K562 (cell line): ENCODE results near the gene SPDYE1. TPM values are rescaled to one million over a fixed set of nuclear protein-coding genes. Genes with fewer than 3 reads are reported as not detected.
"Not testable (repeated sequence)": the region's sequence is repeated elsewhere in the genome, so short reads cannot be mapped to it uniquely, and the experiment has no call there.

Experiments
- ATAC-seq: fragments of 200-7000 bp; cut with Tn5 transposase; 3 replicates; pipeline ENCODE4 v1.9.1; 2020; ENCODE audit warnings: moderate library complexity
- BruUV-seq: library from RNA; stranded (reverse); fragments of 400-500 nt; replicated peaks from 2 replicates; lab custom pipeline; 2021; lab: Mats Ljungman, UMichigan
- CTCF ChIA-PET: fragments of 300-600 bp; formaldehyde crosslinking; extraction: SDS; loops from one replicate; lab custom pipeline; 2021; ENCODE audit warnings: low intra/inter-chr PET ratio; lab: Yijun Ruan, JAX
- POLR2A ChIA-PET: fragments of 300-600, 350-650 bp; sonication (Branson Sonifier 250); formaldehyde crosslinking; extraction: SDS; loops from one replicate; lab custom pipeline; 2021; ENCODE audit warnings: antibody characterized with exemption, inconsistent platforms; lab: Yijun Ruan, JAX
- DNase-seq, 4 experiments: peaks; one replicate each; pipeline versions ENCODE4 v3.0.0 to v3.0.0-alpha.2; 2011 to 2018; ENCODE audit warnings: low spot score in 3 of 4, mixed read lengths in 3 of 4; ENCODE audit errors: extremely low read depth in 1 of 4
- FAIRE-seq: peaks from 2 replicates; lab custom pipeline; 2011; peaks lifted over from hg19 to GRCh38; lab: Jason Lieb, UNC
- H2AFZ ChIP-seq: 2 replicates; pipeline ENCODE4 v1.6.0; 2011; ENCODE audit warnings: low read depth, low read length, control low read depth, inconsistent platforms
- H3K27ac ChIP-seq: fragments of 200-600 bp; 3 replicates; pipeline ENCODE4 v1.8.0; 2011; ENCODE audit warnings: low read depth, mild to moderate bottlenecking, control low read depth, inconsistent platforms, low read length, moderate library complexity, mixed read lengths; ENCODE audit errors: extremely low read depth
- H3K27me3 ChIP-seq, 2 experiments: fragments of 300-600 bp in 1 of 2; 2 replicates in 1 of 2; 3 replicates in 1 of 2; pipeline versions ENCODE4 v1.6.0 to v1.8.0; 2011; ENCODE audit warnings: inconsistent platforms in 2 of 2, low read length in 2 of 2, mild to moderate bottlenecking in 1 of 2, mixed read lengths in 1 of 2, moderate library complexity in 1 of 2; ENCODE audit not compliant: control insufficient read depth in 2 of 2, insufficient read depth in 2 of 2
- H3K36me3 ChIP-seq: fragments of 300-600 bp; 3 replicates; pipeline ENCODE4 v1.8.0; 2011; ENCODE audit warnings: mild to moderate bottlenecking, low read length, inconsistent platforms; ENCODE audit not compliant: control insufficient read depth, insufficient read depth
- H3K4me1 ChIP-seq, 2 experiments: fragments of 200-600 bp in 1 of 2; replicated peaks in 1 of 2; 2 replicates in 1 of 2; 3 replicates in 1 of 2; pipeline versions ENCODE4 v1.5.1 to v1.8.0; 2011; ENCODE audit warnings: inconsistent platforms in 2 of 2, low read length in 2 of 2, mild to moderate bottlenecking in 1 of 2, mixed read lengths in 1 of 2, moderate library complexity in 1 of 2; ENCODE audit not compliant: control insufficient read depth in 2 of 2, insufficient read depth in 2 of 2
- H3K4me2 ChIP-seq: 2 replicates; pipeline ENCODE4 v1.6.1; 2011; ENCODE audit warnings: low read length, control low read depth, inconsistent platforms, mixed read lengths; ENCODE audit not compliant: insufficient read depth
- H3K4me3 ChIP-seq: fragments of 200-600 bp; sonication (generic), shearing (Covaris generic); 2 replicates; pipeline ENCODE4 v1.5.1; 2016; ENCODE audit warnings: control low read depth, inconsistent platforms
- H3K79me2 ChIP-seq: fragments of 200-600 bp; 3 replicates; pipeline ENCODE4 v1.8.0; 2011; ENCODE audit warnings: low read length, inconsistent platforms; ENCODE audit not compliant: control insufficient read depth, insufficient read depth
- H3K9ac ChIP-seq, 2 experiments: 2 replicates each; pipeline versions ENCODE4 v1.6.0 to v1.6.1; 2011; ENCODE audit warnings: low read depth in 2 of 2, low read length in 2 of 2, control low read depth in 1 of 2, inconsistent platforms in 1 of 2, mild to moderate bottlenecking in 1 of 2, mixed read lengths in 1 of 2; ENCODE audit not compliant: insufficient read depth in 1 of 2
- H3K9me1 ChIP-seq: one replicate; pipeline ENCODE4 v1.6.0; 2011; ENCODE audit warnings: inconsistent platforms, mild to moderate bottlenecking, low read length, moderate library complexity; ENCODE audit not compliant: control insufficient read depth, insufficient read depth
- H3K9me3 ChIP-seq: replicated peaks from 2 replicates; pipeline ENCODE4 v1.5.1; 2011; ENCODE audit warnings: low read depth, low read length, inconsistent platforms; ENCODE audit not compliant: control insufficient read depth, insufficient read depth
- H4K20me1 ChIP-seq: replicated peaks from 2 replicates; pipeline ENCODE4 v1.6.1; 2011; ENCODE audit warnings: low read length, inconsistent platforms, mixed read lengths; ENCODE audit not compliant: control insufficient read depth, insufficient read depth
- NFIC ChIP-seq: fragments of 450-650 bp; IDR thresholded peaks from 2 replicates; pipeline ENCODE4 v1.6.1; 2017; ENCODE audit warnings: mild to moderate bottlenecking, inconsistent platforms
- WGBS: fragments of 100-300 bp; shearing (Covaris generic); methylation state at CpG from one replicate; pipeline ENCODE4 v1.1.6; 2016; ENCODE audit warnings: low coverage, mixed read lengths; ENCODE audit not compliant: insufficient coverage; ENCODE audit errors: missing lambda C conversion rate; 5-methylcytosine and 5-hydroxymethylcytosine counted together
- in situ Hi-C: fragments of 300-500 bp; cut with MboI; formaldehyde crosslinking; loops from 4 replicates; pipeline ENCODE4 v1.15.0; 2018; ENCODE audit warnings: inconsistent platforms, mixed read lengths
- intact Hi-C: fragments of 100-400 bp; cut with micrococcal nuclease; formaldehyde crosslinking; loops from 2 replicates; pipeline ENCODE4 v1.14.2; 2022
- polyA plus RNA-seq, 8 experiments: library from polyadenylated mRNA; depleted of rRNA in 4 of 8; stranded (reverse) in 5 of 8; unstranded in 3 of 8; fragments of >200 nt; fragmentation: Nextera tagmentation in 2 of 8; fragmentation: Illumina TruSeq in 1 of 8; extraction: Ambion mirVana in 2 of 8; extraction: Trizol in 1 of 8; gene quantifications; 2 replicates each; pipeline versions ENCODE4 v1.2.1 to v1.2.3, GENCODE V29; 2011 to 2014; ENCODE audit warnings: inconsistent platforms in 1 of 8, missing spikeins in 1 of 8
- total RNA-seq, 7 experiments: library from RNA; depleted of rRNA in 6 of 7; stranded (reverse); fragments of >200 nt in 6 of 7; fragmentation: Illumina TruSeq in 2 of 7; extraction: Trizol in 2 of 7; gene quantifications; 2 replicates each; pipeline versions ENCODE4 v1.2.1 to v1.2.3, GENCODE V29; 2011 to 2021; ENCODE audit warnings: low replicate concordance in 1 of 7

The SPDYE1 gene
- total and polyA plus RNA-seq, 9 of the 15 experiments (the other 6 are each of a cell fraction or from before 2014, with no cell fraction given): 0.04 to 0.10 TPM; not detected in 7

DNA sequence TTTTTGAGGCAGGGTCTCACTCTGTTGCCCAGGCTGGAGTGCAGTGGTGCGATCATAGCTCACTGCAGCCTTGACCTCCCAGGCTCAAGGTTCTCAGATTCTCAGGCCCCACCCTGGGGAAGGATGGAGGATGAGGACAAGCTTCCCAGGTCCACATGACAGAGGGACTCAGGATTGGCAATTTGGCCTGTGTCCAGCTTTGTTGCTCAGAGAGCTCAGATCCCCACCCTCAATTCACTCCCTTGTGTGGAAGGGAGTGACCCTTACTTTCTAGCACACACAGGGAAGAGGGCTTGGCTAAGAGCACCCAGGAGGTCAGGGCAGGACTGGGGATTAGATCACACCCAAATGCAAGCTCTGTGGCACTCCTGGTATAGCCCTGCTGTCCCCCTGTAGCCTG is 6.9 kb upstream of the SPDYE1 start:
- H3K27ac ChIP-seq, H3K4me1 ChIP-seq, H3K4me3 ChIP-seq, H3K27me3 ChIP-seq, POLR2A ChIA-PET, intact Hi-C loops, H3K9ac ChIP-seq, H3K4me2 ChIP-seq, H2AFZ ChIP-seq, H3K9me1 ChIP-seq, H3K36me3 ChIP-seq, H4K20me1 ChIP-seq, FAIRE-seq, H3K9me3 ChIP-seq, H3K79me2 ChIP-seq, BruUV-seq, ATAC-seq, DNase-seq, CTCF ChIA-PET, in situ Hi-C loops: not testable (repeated sequence)
- 0 out of 2 replicates have a peak, but pooled peaks have one; percentile 19 for TF ChIP-seq NFIC
- WGBS: 86% methylated on average over 1 of the region's 1 CpG

DNA sequence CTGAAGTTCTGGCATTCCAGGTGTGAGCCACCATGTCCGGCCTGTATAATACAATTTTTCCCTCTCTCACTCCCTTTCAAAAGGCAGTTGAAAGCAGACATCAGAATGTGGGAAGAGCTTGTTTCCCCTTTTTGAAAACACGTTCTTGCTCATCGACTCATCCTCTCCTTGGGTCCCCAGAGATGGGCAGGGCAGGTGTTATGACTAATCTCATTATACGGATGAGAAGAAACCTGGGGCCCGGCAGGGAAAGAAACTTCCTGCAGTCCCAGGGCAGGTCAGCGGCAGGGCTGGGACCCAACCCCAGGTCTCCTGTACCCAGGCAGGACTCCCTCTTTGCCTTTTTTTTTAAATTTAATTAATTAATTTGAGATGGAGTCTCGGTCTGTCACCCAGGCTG is 4.8 kb upstream of the SPDYE1 start:
- intact Hi-C loops, H3K27ac ChIP-seq, H3K4me1 ChIP-seq, ATAC-seq, H3K9me1 ChIP-seq, FAIRE-seq, H2AFZ ChIP-seq, H3K27me3 ChIP-seq, in situ Hi-C loops, BruUV-seq, H3K79me2 ChIP-seq, DNase-seq, H3K9me3 ChIP-seq, POLR2A ChIA-PET, CTCF ChIA-PET, H3K36me3 ChIP-seq, H3K4me3 ChIP-seq, H3K9ac ChIP-seq, H3K4me2 ChIP-seq, H4K20me1 ChIP-seq: not testable (repeated sequence)
- 71% methylated on average over 4 of the region's 7 CpGs for WGBS

DNA sequence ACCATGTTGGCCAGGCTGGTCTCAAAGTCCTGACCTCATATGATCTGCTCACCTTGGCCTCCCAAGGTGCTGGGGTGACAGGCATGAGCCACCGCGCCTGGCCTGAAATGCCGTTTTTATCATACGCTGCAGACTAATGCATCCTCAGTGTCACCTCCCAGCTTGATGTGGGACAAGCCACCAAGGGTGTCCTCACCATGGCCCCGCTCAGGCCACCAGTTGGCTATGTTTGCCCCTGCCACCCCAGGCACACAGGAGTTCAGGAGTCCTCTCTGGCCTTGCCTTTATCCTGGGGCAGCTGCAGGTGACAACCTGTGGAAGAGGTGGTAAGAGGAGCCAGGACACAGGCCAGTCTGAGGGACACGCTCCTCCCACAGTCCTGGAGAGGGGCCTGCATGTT is 3.0 kb upstream of the SPDYE1 start:
- H2AFZ ChIP-seq, intact Hi-C loops, H3K4me3 ChIP-seq, ATAC-seq, DNase-seq, CTCF ChIA-PET, POLR2A ChIA-PET, H3K36me3 ChIP-seq, FAIRE-seq, H3K9me1 ChIP-seq, H3K27ac ChIP-seq, H3K4me2 ChIP-seq, H3K27me3 ChIP-seq, H4K20me1 ChIP-seq, H3K9me3 ChIP-seq, H3K79me2 ChIP-seq, BruUV-seq, in situ Hi-C loops, H3K4me1 ChIP-seq: not testable (repeated sequence)
- peak overlapping the region in 1 of 2 experiments; percentile 45; a peak in 1 of 4 replicates for H3K9ac ChIP-seq
- WGBS: 93% methylated on average over 6 of the region's 6 CpGs

DNA sequence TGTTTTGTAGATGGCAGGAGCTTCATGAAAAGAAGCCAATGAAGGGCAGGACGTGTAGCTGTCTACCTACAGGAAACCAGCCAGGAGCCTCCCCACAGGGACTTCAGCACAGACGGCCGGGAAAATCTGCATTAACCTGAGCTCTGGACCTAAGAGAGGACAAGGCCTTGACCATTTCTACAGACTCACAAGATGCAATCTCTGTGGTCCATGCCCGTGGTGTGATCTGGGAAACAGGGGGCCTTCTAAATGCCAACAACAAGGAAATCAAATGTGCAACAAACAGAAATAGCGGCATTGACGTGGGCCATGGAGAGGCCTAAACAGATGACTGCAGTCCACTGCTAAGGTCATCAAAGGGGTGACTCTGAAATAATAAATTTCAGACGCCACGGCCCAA is 14.4 kb downstream of the SPDYE1 start:
- H3K4me1 ChIP-seq, BruUV-seq, H3K9me3 ChIP-seq, H4K20me1 ChIP-seq, intact Hi-C loops, H2AFZ ChIP-seq, FAIRE-seq, H3K79me2 ChIP-seq, POLR2A ChIA-PET, H3K36me3 ChIP-seq, H3K27ac ChIP-seq, ATAC-seq, CTCF ChIA-PET, H3K4me3 ChIP-seq, in situ Hi-C loops, H3K4me2 ChIP-seq, H3K9me1 ChIP-seq, H3K9ac ChIP-seq, DNase-seq, H3K27me3 ChIP-seq: not testable (repeated sequence)
- WGBS: 81% methylated on average over 6 of the region's 8 CpGs
